T-helper 17 cell (primary cell): ENCODE measurements around the gene ANKFN1. TPM values are rescaled to one million over a fixed set of nuclear protein-coding genes. Genes with fewer than 3 reads are reported as not detected.

Experiments used
- ATAC-seq: fragments of 150-1000 bp; cut with Tn5 transposase; 2 replicates; pipeline ENCODE4 v1.10.0; 2021; ENCODE audit warnings: mild to moderate bottlenecking, moderate library complexity
- DNase-seq, 3 donors: peaks; one replicate each; pipeline versions ENCODE4 v3.0.0 to v3.0.0-alpha.2; 2020 to 2021
- H3K9me3 ChIP-seq: one replicate; pipeline ENCODE4 v1.7.0; 2013; ENCODE audit warnings: low read length, mild to moderate bottlenecking; ENCODE audit not compliant: control insufficient read depth, poor library complexity, severe bottlenecking
- H3K27ac Mint-ChIP-seq: one replicate; pipeline ENCODE4 v1.8.0; 2022; ENCODE audit warnings: mild to moderate bottlenecking, moderate library complexity, mixed read lengths
- H3K27me3 Mint-ChIP-seq: one replicate; pipeline ENCODE4 v1.8.0; 2022; ENCODE audit warnings: mixed read lengths
- H3K36me3 Mint-ChIP-seq: one replicate; pipeline ENCODE4 v1.8.0; 2022; ENCODE audit warnings: low read depth, mixed read lengths
- H3K4me1 Mint-ChIP-seq: one replicate; pipeline ENCODE4 v1.8.0; 2022; ENCODE audit warnings: mild to moderate bottlenecking, mixed read lengths
- H3K4me3 Mint-ChIP-seq: one replicate; pipeline ENCODE4 v1.8.0; 2022; ENCODE audit warnings: mild to moderate bottlenecking, moderate library complexity, mixed read lengths
- total RNA-seq, 4 donors: library from RNA in 2 of 4; stranded (reverse) in 2 of 4; gene quantifications; one replicate each; pipeline ENCODE4 v1.2.3 and lab custom pipeline; 2022 to 2026

Gene ANKFN1
- total RNA-seq, 2 donors from 2014 or later, result not detected

- no peaks in the 10 kb centered on the region for H3K9me3 ChIP-seq
- Mint-ChIP-seq H3K27ac (peak overlapping the region; percentile 3), H3K27me3 (no peaks in the 10 kb centered on the region), H3K4me1 (peaks cover 5% of the 10 kb centered on the region), H3K4me3 (peak overlapping the region; percentile 43), H3K36me3 (no peaks in the 10 kb centered on the region)
- DNase-seq (no peak), ATAC-seq (no peak)
Observed at GRCh38 chr17:56290101-56290801, 137.0 kb downstream of the ANKFN1 start.

GRCh38 chr17:56290802-56291118, 137.5 kb downstream of the ANKFN1 start:
- H3K4me1 Mint-ChIP-seq, result peaks cover 5% of the 10 kb centered on the region
- H3K27me3 Mint-ChIP-seq, result no peaks in the 10 kb centered on the region
- no peaks in the 10 kb centered on the region for H3K9me3 ChIP-seq
- H3K27ac Mint-ChIP-seq, result peak overlapping the region; percentile 3
- H3K4me3 Mint-ChIP-seq, result peak overlapping the region; percentile 43
- no peaks in the 10 kb centered on the region for H3K36me3 Mint-ChIP-seq
- DNase-seq (no peak), ATAC-seq (no peak)

DNA sequence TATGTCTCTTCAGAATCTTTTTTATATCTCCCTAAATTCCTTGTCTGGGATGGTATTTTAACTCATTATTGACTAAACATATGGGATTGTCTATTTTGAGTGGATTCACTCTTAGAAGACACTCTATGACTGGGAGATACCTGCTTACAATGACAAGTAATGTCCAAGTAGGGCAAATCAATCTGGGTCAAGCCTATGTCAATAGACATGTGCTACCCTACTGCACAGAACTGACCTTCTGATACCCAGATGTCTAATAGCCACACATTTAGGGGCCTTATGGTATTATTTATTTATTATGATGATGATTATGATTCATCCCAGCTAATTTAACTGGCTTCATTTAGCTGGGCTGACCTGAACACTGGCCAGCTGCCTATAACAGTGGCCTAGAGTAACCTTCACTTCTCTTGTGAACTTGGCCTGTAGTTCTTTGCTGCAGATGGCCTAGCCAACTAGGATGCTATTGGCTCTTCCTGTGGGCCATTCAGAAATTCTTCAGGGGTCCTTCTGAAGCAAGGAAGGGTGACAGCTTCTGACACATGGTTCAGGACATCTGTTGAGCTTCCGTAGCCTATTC, 138.0 kb downstream of the ANKFN1 start:
- ATAC-seq (no peak), DNase-seq (no peak)
- H3K27me3 Mint-ChIP-seq, result no peaks in the 10 kb centered on the region
- peak overlapping the region; percentile 3 for H3K27ac Mint-ChIP-seq
- peaks cover 5% of the 10 kb centered on the region for H3K4me1 Mint-ChIP-seq
- no peak overlapping the region for H3K4me3 Mint-ChIP-seq
- no peaks in the 10 kb centered on the region for H3K9me3 ChIP-seq
- H3K36me3 Mint-ChIP-seq, result no peaks in the 10 kb centered on the region

GRCh38 chr17:56292010-56292409, 138.7 kb downstream of the ANKFN1 start:
- Mint-ChIP-seq H3K4me1 (peaks cover 8% of the 10 kb centered on the region), H3K36me3 (no peaks in the 10 kb centered on the region), H3K4me3 (no peak overlapping the region), H3K27me3 (no peaks in the 10 kb centered on the region), H3K27ac (no peak overlapping the region)
- no peaks in the 10 kb centered on the region for H3K9me3 ChIP-seq
- no peak for DNase-seq
- ATAC-seq, result no peak

DNA sequence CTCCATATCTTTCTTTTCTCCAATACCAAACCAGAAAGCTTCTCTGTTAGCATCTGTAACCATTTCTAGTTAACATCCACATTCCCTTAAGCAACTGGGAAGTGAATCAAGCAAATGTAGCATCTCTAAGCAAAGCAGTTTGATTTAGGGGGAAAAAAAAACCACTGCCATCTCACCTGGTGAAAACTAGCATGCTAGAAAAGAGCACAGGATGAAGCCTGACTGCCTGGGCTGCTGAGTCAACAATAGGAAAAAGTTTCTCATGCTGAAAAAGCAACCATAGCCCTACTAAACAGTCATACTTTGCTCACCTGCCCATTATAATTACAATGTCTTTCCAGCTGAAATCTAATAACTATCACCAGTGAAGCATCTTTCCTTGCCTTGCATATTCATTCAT, 139.3 kb downstream of the ANKFN1 start:
- peaks cover 10% of the 10 kb centered on the region for H3K4me1 Mint-ChIP-seq
- no peaks in the 10 kb centered on the region for H3K9me3 ChIP-seq
- no peak for DNase-seq
- ATAC-seq, result no peak
- H3K27me3 Mint-ChIP-seq, result peaks cover 3% of the 10 kb centered on the region
- H3K4me3 Mint-ChIP-seq, result no peak overlapping the region
- H3K27ac Mint-ChIP-seq, result no peak overlapping the region
- no peaks in the 10 kb centered on the region for H3K36me3 Mint-ChIP-seq

DNA sequence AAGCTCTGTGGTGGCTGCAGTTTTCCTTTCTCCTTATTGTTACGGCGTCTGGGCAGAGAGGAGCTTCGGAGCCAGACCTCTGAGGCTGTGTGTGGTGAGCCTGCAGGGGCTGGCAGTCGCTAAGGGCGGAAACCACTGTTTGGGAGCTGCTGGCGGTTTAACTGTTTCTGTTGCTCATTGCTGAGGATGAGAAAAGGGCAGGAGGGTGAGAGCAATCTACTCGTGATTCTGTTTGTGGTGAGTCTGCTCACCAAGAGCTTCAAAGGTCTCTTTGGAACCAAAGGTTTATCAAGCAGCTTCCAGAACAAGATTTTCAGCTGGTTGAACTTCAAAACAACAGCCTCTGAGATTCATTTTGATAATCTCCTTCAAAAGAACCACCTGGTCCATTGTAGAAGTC, 143.9 kb downstream of the ANKFN1 start:
- H3K4me1 Mint-ChIP-seq, result peaks cover 5% of the 10 kb centered on the region
- no peak for DNase-seq
- peak overlapping the region; percentile 1 for H3K27ac Mint-ChIP-seq
- peak; percentile 23 for ATAC-seq
- H3K4me3 Mint-ChIP-seq, result peak overlapping the region; percentile 79
- H3K9me3 ChIP-seq, result no peaks in the 10 kb centered on the region
- H3K36me3 Mint-ChIP-seq, result no peaks in the 10 kb centered on the region
- peaks cover 28% of the 10 kb centered on the region for H3K27me3 Mint-ChIP-seq

GRCh38 chr17:56298846-56299245, 145.6 kb downstream of the ANKFN1 start:
- no peak for ATAC-seq

DNA sequence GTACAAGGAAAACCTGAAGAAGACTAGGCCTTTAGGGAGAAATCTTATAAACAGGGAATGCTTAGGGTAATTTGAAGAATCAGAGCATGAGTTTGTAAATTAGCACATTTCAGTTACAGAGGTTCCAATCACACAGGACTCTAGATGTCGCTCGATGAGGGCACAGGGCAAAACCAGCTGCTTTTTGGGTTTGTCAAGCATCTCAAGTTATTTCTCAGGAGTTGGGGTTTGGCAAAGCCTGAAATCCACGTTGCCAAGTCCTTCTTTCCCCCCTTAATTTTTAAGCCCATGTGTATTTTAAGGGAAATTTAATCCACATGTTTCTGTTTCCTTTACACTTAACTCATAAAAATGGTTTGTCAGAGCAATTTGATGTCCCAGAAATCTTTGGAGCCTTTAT, 146.9 kb downstream of the ANKFN1 start:
- Mint-ChIP-seq H3K4me3 (no peak overlapping the region), H3K27me3 (peaks cover 28% of the 10 kb centered on the region), H3K36me3 (no peaks in the 10 kb centered on the region), H3K27ac (no peak overlapping the region), H3K4me1 (peaks cover 5% of the 10 kb centered on the region)
- ATAC-seq, result no peak
- no peak for DNase-seq
- H3K9me3 ChIP-seq, result no peaks in the 10 kb centered on the region

More at GRCh38 chr17:56298846-56299245, 145.6 kb downstream of the ANKFN1 start:
- H3K4me3 Mint-ChIP-seq, result no peak overlapping the region
- DNase-seq, result no peak
- H3K36me3 Mint-ChIP-seq, result no peaks in the 10 kb centered on the region
- H3K9me3 ChIP-seq, result no peaks in the 10 kb centered on the region
- H3K27me3 Mint-ChIP-seq, result peaks cover 28% of the 10 kb centered on the region
- H3K27ac Mint-ChIP-seq, result no peak overlapping the region
- peaks cover 5% of the 10 kb centered on the region for H3K4me1 Mint-ChIP-seq

GRCh38 chr17:56305007-56305406, 151.7 kb downstream of the ANKFN1 start:
- no peak overlapping the region for H3K27ac Mint-ChIP-seq

DNA sequence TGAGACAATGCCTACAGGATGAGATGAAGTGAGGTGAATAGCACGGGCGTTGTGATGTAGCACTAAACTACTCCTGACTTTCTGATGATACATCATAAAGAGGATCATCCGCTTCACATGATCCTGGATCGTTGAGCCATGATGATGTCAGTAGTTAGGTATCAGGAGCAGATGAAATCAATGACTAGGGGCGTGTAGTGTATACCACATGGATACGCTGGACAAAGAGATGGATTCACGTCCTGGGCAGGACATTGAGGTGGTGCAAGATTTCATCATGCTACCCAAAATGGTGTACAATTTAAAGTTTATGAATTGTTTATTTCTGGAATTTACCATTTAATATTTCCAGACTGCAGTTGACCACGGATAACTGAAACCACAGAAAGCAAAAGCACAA, 156.6 kb downstream of the ANKFN1 start:
- peaks cover 27% of the 10 kb centered on the region for H3K27me3 Mint-ChIP-seq
- no peaks in the 10 kb centered on the region for H3K36me3 Mint-ChIP-seq
- H3K4me1 Mint-ChIP-seq, result no peaks in the 10 kb centered on the region
- H3K4me3 Mint-ChIP-seq, result no peak overlapping the region
- no peaks in the 10 kb centered on the region for H3K9me3 ChIP-seq
- no peak overlapping the region for H3K27ac Mint-ChIP-seq
- ATAC-seq, result no peak
- DNase-seq, result no peak

More at GRCh38 chr17:56305007-56305406, 151.7 kb downstream of the ANKFN1 start:
- no peaks in the 10 kb centered on the region for H3K9me3 ChIP-seq
- Mint-ChIP-seq H3K36me3 (no peaks in the 10 kb centered on the region), H3K4me1 (no peaks in the 10 kb centered on the region), H3K27me3 (peaks cover 20% of the 10 kb centered on the region), H3K4me3 (no peak overlapping the region)
- no peak for DNase-seq
- no peak for ATAC-seq

DNA sequence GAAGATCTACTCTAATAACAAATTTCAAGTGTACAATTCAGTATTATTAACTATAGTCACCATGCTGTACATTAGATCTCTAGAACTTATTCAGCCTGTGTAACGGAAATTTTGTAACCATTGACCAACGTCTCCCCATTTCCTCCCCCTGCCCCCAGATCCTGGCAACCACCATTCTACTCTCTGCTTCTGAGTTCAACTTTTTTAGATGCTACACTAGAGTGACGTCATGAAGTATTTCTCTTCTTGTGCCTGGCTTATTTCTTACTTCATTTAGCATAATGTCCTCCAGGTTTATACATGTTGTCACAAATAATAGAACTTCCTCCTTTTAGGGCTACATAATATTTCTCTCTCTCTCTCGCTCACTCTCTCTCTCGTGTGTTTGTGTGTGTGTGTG, 157.5 kb downstream of the ANKFN1 start:
- no peak overlapping the region for H3K27ac Mint-ChIP-seq
- no peaks in the 10 kb centered on the region for H3K9me3 ChIP-seq
- no peaks in the 10 kb centered on the region for H3K36me3 Mint-ChIP-seq
- no peak for ATAC-seq
- peaks cover 34% of the 10 kb centered on the region for H3K27me3 Mint-ChIP-seq
- no peaks in the 10 kb centered on the region for H3K4me1 Mint-ChIP-seq
- DNase-seq, result no peak
- H3K4me3 Mint-ChIP-seq, result no peak overlapping the region

DNA sequence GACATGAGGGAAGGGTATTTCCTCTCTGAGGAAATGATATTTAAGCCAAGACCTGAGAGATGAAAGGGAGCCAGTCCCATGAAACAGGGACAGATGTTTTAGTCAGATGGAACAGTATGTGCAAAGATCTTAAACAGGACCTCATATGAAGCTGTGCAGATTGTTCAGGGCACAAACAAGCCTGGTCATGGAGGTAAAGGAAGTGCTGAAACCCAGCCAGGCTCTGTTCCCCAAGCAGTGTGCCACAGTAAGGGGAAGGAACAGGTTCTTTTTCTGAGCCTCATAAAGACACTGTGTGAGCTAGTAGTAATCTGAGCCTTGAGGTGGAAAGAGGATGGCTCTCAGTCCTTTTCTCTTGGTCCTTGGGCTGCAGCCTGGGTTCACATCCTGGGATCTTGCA, 159.9 kb downstream of the ANKFN1 start:
- no peaks in the 10 kb centered on the region for H3K9me3 ChIP-seq
- ATAC-seq (no peak), DNase-seq (no peak)
- no peak overlapping the region for H3K27ac Mint-ChIP-seq
- H3K4me3 Mint-ChIP-seq, result no peak overlapping the region
- H3K27me3 Mint-ChIP-seq, result peaks cover 34% of the 10 kb centered on the region
- no peaks in the 10 kb centered on the region for H3K36me3 Mint-ChIP-seq
- H3K4me1 Mint-ChIP-seq, result no peaks in the 10 kb centered on the region

DNA sequence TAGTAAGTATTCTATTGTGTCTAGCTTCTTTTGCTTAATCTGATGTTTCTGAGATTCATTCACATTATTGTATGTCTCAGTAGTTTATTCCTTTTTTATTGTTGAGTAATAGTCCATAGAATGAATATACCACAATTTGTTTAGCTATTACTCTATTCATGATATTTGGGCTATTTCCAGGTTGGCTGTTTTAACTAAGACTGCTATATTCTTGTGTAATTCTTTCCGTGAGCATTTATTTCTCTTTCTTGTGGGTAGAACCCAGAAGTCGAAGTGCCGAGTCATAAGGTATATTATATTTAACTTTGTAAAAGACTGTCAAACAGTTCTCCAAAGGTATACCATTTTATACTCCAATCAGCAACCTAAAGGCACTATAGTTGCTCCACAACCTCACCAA, 160.8 kb downstream of the ANKFN1 start:
- Mint-ChIP-seq H3K4me1 (no peaks in the 10 kb centered on the region), H3K4me3 (no peak overlapping the region), H3K27me3 (peaks cover 37% of the 10 kb centered on the region), H3K36me3 (no peaks in the 10 kb centered on the region), H3K27ac (no peak overlapping the region)
- ATAC-seq (no peak), DNase-seq (no peak)
- H3K9me3 ChIP-seq, result no peaks in the 10 kb centered on the region

GRCh38 chr17:56314984-56315602, 161.8 kb downstream of the ANKFN1 start:
- Mint-ChIP-seq H3K4me1 (no peaks in the 10 kb centered on the region), H3K27ac (no peak overlapping the region), H3K36me3 (no peaks in the 10 kb centered on the region), H3K27me3 (peaks cover 39% of the 10 kb centered on the region), H3K4me3 (no peak overlapping the region)
- no peaks in the 10 kb centered on the region for H3K9me3 ChIP-seq
- DNase-seq (no peak), ATAC-seq (no peak)
